ENCODE results near the gene LGALS9.
"Not testable (repeated sequence)": the region's sequence is repeated elsewhere in the genome, so short reads cannot be mapped to it uniquely, and the experiment has no call there.

LGALS9 gene

GRCh38 chr17:27647765-27648164 lies 16.8 kb downstream of the LGALS9 start:
- no peak overlapping the region for H2AFZ ChIP-seq (ENCODE audit: low read depth, low read length)

GRCh38 chr17:27649111-27649571 lies 18.2 kb downstream of the LGALS9 start:
- H3K36me3 ChIP-seq (ENCODE audit: control insufficient read depth in 1 of 2, insufficient read depth in 2 of 2, low read depth in 1 of 2, low read length in 2 of 2); H3K9me3 ChIP-seq (ENCODE audit: control insufficient read depth, low read length); H4K8ac ChIP-seq (ENCODE audit: low read length); H3K23ac ChIP-seq (ENCODE audit: low read length in 2 of 2); H2BK15ac ChIP-seq (ENCODE audit: low read depth, poor library complexity, severe bottlenecking); H3K9ac ChIP-seq (ENCODE audit: low read length); H2BK5ac ChIP-seq (ENCODE audit: low read depth, low read length, poor library complexity, severe bottlenecking); H3K4me1 ChIP-seq (ENCODE audit: control insufficient read depth, insufficient read depth, low read depth, low read length); H2AK5ac ChIP-seq (ENCODE audit: low read length, severe bottlenecking); H2BK12ac ChIP-seq (ENCODE audit: low read length in 2 of 2); H3K4me2 ChIP-seq (ENCODE audit: low read length, poor library complexity, severe bottlenecking); H2AFZ ChIP-seq (ENCODE audit: low read depth, low read length); H3K18ac ChIP-seq (ENCODE audit: low read depth in 1 of 2, low read length in 2 of 2); H3K79me1 ChIP-seq (replicated peaks; ENCODE audit: low read length, poor library complexity, severe bottlenecking); H3K27ac ChIP-seq (ENCODE audit: low read length, poor library complexity, severe bottlenecking); H3K4me3 ChIP-seq (ENCODE audit: insufficient read depth in 1 of 2, low read depth in 1 of 2, low read length in 2 of 2); DNase-seq; H3K14ac ChIP-seq (ENCODE audit: low read length in 2 of 2); H3K4ac ChIP-seq (ENCODE audit: low read depth in 1 of 2, low read length in 2 of 2); H2BK120ac ChIP-seq (ENCODE audit: low read depth, low read length); H4K91ac ChIP-seq (ENCODE audit: low read length): not testable (repeated sequence)
- H3K27me3 ChIP-seq (ENCODE audit: control insufficient read depth in 1 of 2, insufficient read depth in 1 of 2, low read length in 2 of 2), result peaks cover 8 to 16% of the 10 kb centered on the region in 2 experiments
- WGBS, result 62% methylated on average over 5 of the region's 5 CpGs

More at GRCh38 chr17:27647765-27648164, 16.8 kb downstream of the LGALS9 start:
- Histone ChIP-seq H3K9ac (ENCODE audit: low read length) (no peak overlapping the region), H3K27ac (ENCODE audit: low read length, poor library complexity, severe bottlenecking) (no peak overlapping the region), H2AK5ac (ENCODE audit: low read length, severe bottlenecking) (no peak overlapping the region), H2BK15ac (ENCODE audit: low read depth, poor library complexity, severe bottlenecking) (no peak overlapping the region), H3K9me3 (ENCODE audit: control insufficient read depth, low read length) (no peaks in the 10 kb centered on the region), H3K23ac (ENCODE audit: low read length in 2 of 2) (no peak overlapping the region), H2BK120ac (ENCODE audit: low read depth, low read length) (no peak overlapping the region), H3K4me3 (ENCODE audit: insufficient read depth in 1 of 2, low read depth in 1 of 2, low read length in 2 of 2) (no peak overlapping the region), H4K91ac (ENCODE audit: low read length) (no peak overlapping the region), H4K8ac (ENCODE audit: low read length) (no peak overlapping the region), H2BK5ac (ENCODE audit: low read depth, low read length, poor library complexity, severe bottlenecking) (no peak overlapping the region), H3K79me1 (replicated peaks; ENCODE audit: low read length, poor library complexity, severe bottlenecking) (no peaks in the 10 kb centered on the region), H3K4ac (ENCODE audit: low read depth in 1 of 2, low read length in 2 of 2) (no peak overlapping the region), H3K27me3 (ENCODE audit: control insufficient read depth in 1 of 2, insufficient read depth in 1 of 2, low read length in 2 of 2) (peaks cover 0 to 16% of the 10 kb centered on the region in 2 experiments), H3K4me1 (ENCODE audit: control insufficient read depth, insufficient read depth, low read depth, low read length) (peaks cover 2% of the 10 kb centered on the region), H2BK12ac (ENCODE audit: low read length in 2 of 2) (no peak overlapping the region), H3K18ac (ENCODE audit: low read depth in 1 of 2, low read length in 2 of 2) (no peak overlapping the region), H3K4me2 (ENCODE audit: low read length, poor library complexity, severe bottlenecking) (no peak overlapping the region), H3K36me3 (ENCODE audit: control insufficient read depth in 1 of 2, insufficient read depth in 2 of 2, low read depth in 1 of 2, low read length in 2 of 2) (peaks cover 0 to 4% of the 10 kb centered on the region in 2 experiments), H3K14ac (ENCODE audit: low read length in 2 of 2) (no peak overlapping the region)
- 85% methylated on average over 9 of the region's 9 CpGs for WGBS
- DNase-seq, result no peak

DNA sequence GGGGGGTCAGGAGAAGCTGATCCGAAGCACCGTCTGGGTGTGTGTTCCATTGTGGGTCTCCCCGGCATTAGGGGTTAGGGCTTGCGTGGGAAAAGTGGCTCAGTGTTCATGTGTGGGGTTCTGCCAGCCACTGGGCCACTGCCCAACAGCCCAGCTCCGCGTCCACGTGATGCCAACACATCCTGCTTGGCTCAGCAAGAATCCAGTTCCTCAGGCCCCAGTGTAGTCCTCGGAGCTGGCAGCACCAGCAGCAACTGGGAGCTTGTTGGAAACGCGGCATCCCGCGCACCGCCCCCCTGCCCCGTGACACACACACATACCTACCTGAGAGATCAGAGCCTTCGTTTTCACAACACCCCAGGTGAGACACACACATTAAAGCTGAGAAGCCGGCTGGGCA lies 18.9 kb downstream of the LGALS9 start:
- H2AFZ ChIP-seq (ENCODE audit: low read depth, low read length), result no peak overlapping the region
- H4K91ac ChIP-seq (ENCODE audit: low read length), result no peak overlapping the region
- no peak overlapping the region for H3K9ac ChIP-seq (ENCODE audit: low read length)
- no peak overlapping the region for H3K14ac ChIP-seq (ENCODE audit: low read length in 2 of 2)
- no peak overlapping the region for H3K4me3 ChIP-seq (ENCODE audit: insufficient read depth in 1 of 2, low read depth in 1 of 2, low read length in 2 of 2)
- H3K27me3 ChIP-seq (ENCODE audit: control insufficient read depth in 1 of 2, insufficient read depth in 1 of 2, low read length in 2 of 2), result peaks cover 9 to 16% of the 10 kb centered on the region in 2 experiments
- H4K8ac ChIP-seq (ENCODE audit: low read length), result no peak overlapping the region
- no peak overlapping the region for H2AK5ac ChIP-seq (ENCODE audit: low read length, severe bottlenecking)
- WGBS, result 87% methylated on average over 16 of the region's 16 CpGs
- H2BK12ac ChIP-seq (ENCODE audit: low read length in 2 of 2), result no peak overlapping the region
- DNase-seq, result no peak
- no peak overlapping the region for H2BK120ac ChIP-seq (ENCODE audit: low read depth, low read length)
- no peak overlapping the region for H2BK15ac ChIP-seq (ENCODE audit: low read depth, poor library complexity, severe bottlenecking)
- H3K4ac ChIP-seq (ENCODE audit: low read depth in 1 of 2, low read length in 2 of 2), result no peak overlapping the region
- no peak overlapping the region for H2BK5ac ChIP-seq (ENCODE audit: low read depth, low read length, poor library complexity, severe bottlenecking)
- no peaks in the 10 kb centered on the region for H3K9me3 ChIP-seq (ENCODE audit: control insufficient read depth, low read length)
- no peak overlapping the region for H3K23ac ChIP-seq (ENCODE audit: low read length in 2 of 2)
- no peak overlapping the region for H3K27ac ChIP-seq (ENCODE audit: low read length, poor library complexity, severe bottlenecking)
- no peak overlapping the region for H3K18ac ChIP-seq (ENCODE audit: low read depth in 1 of 2, low read length in 2 of 2)
- no peaks in the 10 kb centered on the region for H3K79me1 ChIP-seq (replicated peaks; ENCODE audit: low read length, poor library complexity, severe bottlenecking)
- H3K4me1 ChIP-seq (ENCODE audit: control insufficient read depth, insufficient read depth, low read depth, low read length), result peaks cover 4% of the 10 kb centered on the region
- no peak overlapping the region for H3K4me2 ChIP-seq (ENCODE audit: low read length, poor library complexity, severe bottlenecking)
- no peaks in the 10 kb centered on the region for H3K36me3 ChIP-seq (ENCODE audit: control insufficient read depth in 1 of 2, insufficient read depth in 2 of 2, low read depth in 1 of 2, low read length in 2 of 2)

DNA sequence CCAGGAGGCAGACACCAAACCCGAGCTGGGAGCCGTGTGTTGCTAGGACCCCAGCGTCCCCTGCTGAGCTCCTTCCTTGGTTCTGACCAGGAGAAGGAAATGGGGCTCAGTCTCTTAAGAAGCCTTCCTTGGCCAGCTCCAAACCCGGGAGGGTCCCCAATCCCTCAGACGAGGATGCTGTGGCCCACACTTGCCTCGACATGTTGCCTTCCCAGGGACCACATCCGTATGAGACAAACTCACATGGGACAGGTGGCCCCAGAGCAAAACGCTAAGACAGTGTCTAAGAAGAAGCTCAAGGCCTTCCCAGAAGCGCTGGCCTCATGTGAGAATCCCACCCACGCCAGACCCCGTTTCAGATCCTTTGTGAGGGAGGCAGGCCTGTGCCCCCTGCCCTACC lies 19.8 kb downstream of the LGALS9 start:
- WGBS, result 87% methylated on average over 11 of the region's 11 CpGs

More for the DNA sequence above, 19.8 kb downstream of the LGALS9 start:
- H2BK5ac ChIP-seq (ENCODE audit: low read depth, low read length, poor library complexity, severe bottlenecking), result no peak overlapping the region
- no peaks in the 10 kb centered on the region for H3K36me3 ChIP-seq (ENCODE audit: control insufficient read depth in 1 of 2, insufficient read depth in 2 of 2, low read depth in 1 of 2, low read length in 2 of 2)
- H2BK12ac ChIP-seq (ENCODE audit: low read length in 2 of 2), result no peak overlapping the region
- H3K18ac ChIP-seq (ENCODE audit: low read depth in 1 of 2, low read length in 2 of 2), result peak overlapping the region in 1 of 2 experiments; percentile 4
- H3K4me2 ChIP-seq (ENCODE audit: low read length, poor library complexity, severe bottlenecking), result no peak overlapping the region
- H2AK5ac ChIP-seq (ENCODE audit: low read length, severe bottlenecking), result no peak overlapping the region
- H3K9me3 ChIP-seq (ENCODE audit: control insufficient read depth, low read length), result no peaks in the 10 kb centered on the region
- no peak overlapping the region for H2BK120ac ChIP-seq (ENCODE audit: low read depth, low read length)
- H4K8ac ChIP-seq (ENCODE audit: low read length), result no peak overlapping the region
- no peak overlapping the region for H3K23ac ChIP-seq (ENCODE audit: low read length in 2 of 2)
- H3K4me3 ChIP-seq (ENCODE audit: insufficient read depth in 1 of 2, low read depth in 1 of 2, low read length in 2 of 2), result no peak overlapping the region
- H3K27ac ChIP-seq (ENCODE audit: low read length, poor library complexity, severe bottlenecking), result no peak overlapping the region
- H4K91ac ChIP-seq (ENCODE audit: low read length), result no peak overlapping the region
- peaks cover 4% of the 10 kb centered on the region for H3K4me1 ChIP-seq (ENCODE audit: control insufficient read depth, insufficient read depth, low read depth, low read length)
- H2BK15ac ChIP-seq (ENCODE audit: low read depth, poor library complexity, severe bottlenecking), result no peak overlapping the region
- no peak for DNase-seq
- peaks cover 9 to 16% of the 10 kb centered on the region in 2 experiments for H3K27me3 ChIP-seq (ENCODE audit: control insufficient read depth in 1 of 2, insufficient read depth in 1 of 2, low read length in 2 of 2)
- H3K79me1 ChIP-seq (replicated peaks; ENCODE audit: low read length, poor library complexity, severe bottlenecking), result no peaks in the 10 kb centered on the region
- no peak overlapping the region for H2AFZ ChIP-seq (ENCODE audit: low read depth, low read length)
- no peak overlapping the region for H3K9ac ChIP-seq (ENCODE audit: low read length)
- no peak overlapping the region for H3K4ac ChIP-seq (ENCODE audit: low read depth in 1 of 2, low read length in 2 of 2)
- H3K14ac ChIP-seq (ENCODE audit: low read length in 2 of 2), result no peak overlapping the region

Data from mesenchymal stem cell (in vitro differentiated cells and primary cell).